HepG2 (cell line): ENCODE measurements around the gene GALNT17. TPM values are rescaled to one million over a fixed set of nuclear protein-coding genes. Genes with fewer than 3 reads are reported as not detected.

Source experiments
- ATAC-seq: fragments of 200-7000 bp; cut with Tn5 transposase; 3 replicates; pipeline ENCODE4 v1.9.1; 2020; ENCODE audit warnings: mild to moderate bottlenecking, moderate library complexity
- BruUV-seq: library from RNA; stranded (reverse); fragments of 400-500 nt; replicated peaks from 2 replicates; lab custom pipeline; 2021; lab: Mats Ljungman, UMichigan
- CTCF ChIA-PET: fragments of 300-600 bp; formaldehyde crosslinking; extraction: SDS; loops from one replicate; lab custom pipeline; 2021; ENCODE audit warnings: low total read pairs, inconsistent platforms, low intra/inter-chr PET ratio; lab: Yijun Ruan, JAX
- POLR2A ChIA-PET: fragments of 350-600 bp; sonication (Branson Sonifier 250); formaldehyde crosslinking; loops from one replicate; lab custom pipeline; 2020; ENCODE audit warnings: antibody characterized with exemption, inconsistent platforms; lab: Yijun Ruan, JAX
- DNase-seq: peaks from one replicate; pipeline ENCODE4 v3.0.0-alpha.2; 2015; ENCODE audit warnings: low spot score
- FAIRE-seq: peaks from 3 replicates; lab custom pipeline; 2011; peaks lifted over from hg19 to GRCh38; lab: Jason Lieb, UNC
- H2AFZ ChIP-seq: one replicate; pipeline ENCODE4 v1.6.1; 2011; ENCODE audit warnings: low read length, inconsistent platforms
- H3K27ac ChIP-seq: fragments of 300-600 bp; 3 replicates; pipeline ENCODE4 v1.8.0; 2011; ENCODE audit warnings: mixed run types, mild to moderate bottlenecking, mixed read lengths, low read length, inconsistent platforms; ENCODE audit not compliant: insufficient read depth; ENCODE audit errors: extremely low read length
- H3K27me3 ChIP-seq, 2 experiments: fragments of 200-600 bp in 1 of 2; 2 replicates in 1 of 2; 3 replicates in 1 of 2; pipeline versions ENCODE4 v1.6.0 to v1.8.0; 2011; ENCODE audit warnings: low read length in 2 of 2, mild to moderate bottlenecking in 2 of 2, moderate library complexity in 2 of 2, inconsistent platforms in 1 of 2; ENCODE audit not compliant: insufficient read depth in 2 of 2, control insufficient read depth in 1 of 2
- H3K36me3 ChIP-seq, 2 experiments: fragments of 200-600 bp in 1 of 2; replicated peaks in 1 of 2; 2 replicates in 1 of 2; 3 replicates in 1 of 2; pipeline versions ENCODE4 v1.5.1 to v1.8.0; 2011; ENCODE audit warnings: low read length in 2 of 2, inconsistent platforms in 1 of 2; ENCODE audit not compliant: insufficient read depth in 2 of 2, control insufficient read depth in 1 of 2
- H3K4me1 ChIP-seq: 2 replicates; pipeline ENCODE4 v1.5.1; 2012; ENCODE audit warnings: low read length, inconsistent platforms; ENCODE audit not compliant: insufficient read depth
- H3K4me2 ChIP-seq: 2 replicates; pipeline ENCODE4 v1.6.0; 2011; ENCODE audit warnings: low read depth, low read length, inconsistent platforms
- H3K4me3 ChIP-seq, 3 experiments: fragments of 200-600 bp in 1 of 3; sonication (generic), shearing (Covaris generic) in 1 of 3; replicated peaks in 1 of 3; 2 replicates each; pipeline ENCODE4 v1.5.1; 2011 to 2016; ENCODE audit warnings: low read length in 3 of 3, inconsistent platforms in 2 of 3, low read depth in 2 of 3, mild to moderate bottlenecking in 2 of 3, control low read depth in 1 of 3, mixed read lengths in 1 of 3; ENCODE audit not compliant: insufficient read depth in 1 of 3
- H3K79me2 ChIP-seq: one replicate; pipeline ENCODE4 v1.6.1; 2011; ENCODE audit warnings: low read length, inconsistent platforms; ENCODE audit not compliant: insufficient read depth
- H3K9ac ChIP-seq: 2 replicates; pipeline ENCODE4 v1.6.0; 2011; ENCODE audit warnings: mild to moderate bottlenecking, low read depth, low read length, inconsistent platforms; ENCODE audit not compliant: insufficient read depth
- H3K9me3 ChIP-seq: 2 replicates; pipeline ENCODE4 v1.5.1; 2012; ENCODE audit warnings: mild to moderate bottlenecking, low read length
- H4K20me1 ChIP-seq: 2 replicates; pipeline ENCODE4 v1.6.0; 2011; ENCODE audit warnings: inconsistent platforms, mild to moderate bottlenecking, low read length, moderate library complexity; ENCODE audit not compliant: insufficient read depth
- ARNTL ChIP-seq: sonication (generic); formaldehyde crosslinking; IDR thresholded peaks from 2 replicates; pipeline ENCODE4 v1.4.0; 2020; ENCODE audit warnings: mild to moderate bottlenecking, missing genetic modification reagents
- BRD4 ChIP-seq: sonication (generic); formaldehyde crosslinking; IDR thresholded peaks from 2 replicates; pipeline ENCODE4 v1.4.0; 2020; ENCODE audit warnings: missing genetic modification reagents
- DPF2 ChIP-seq: sonication (generic); formaldehyde crosslinking; IDR thresholded peaks from 2 replicates; pipeline ENCODE4 v1.4.0; 2020; ENCODE audit warnings: mild to moderate bottlenecking, low read depth, missing genetic modification reagents, borderline replicate concordance
- EP300 ChIP-seq, 3 experiments: sonication (generic) in 1 of 3; formaldehyde crosslinking in 1 of 3; IDR thresholded peaks; 2 replicates each; pipeline versions ENCODE4 v1.5.1 to v1.6.1; 2011 to 2020; ENCODE audit warnings: low read depth in 2 of 3, low read length in 2 of 3, borderline replicate concordance in 1 of 3, improper control_type of control experiment in 1 of 3, mild to moderate bottlenecking in 1 of 3, missing genetic modification reagents in 1 of 3, moderate library complexity in 1 of 3
- GZF1 ChIP-seq: sonication (generic); formaldehyde crosslinking; IDR thresholded peaks from 2 replicates; pipeline ENCODE4 v1.5.1; 2020; ENCODE audit warnings: mild to moderate bottlenecking, missing genetic modification reagents
- MAFF ChIP-seq: IDR thresholded peaks from 2 replicates; pipeline ENCODE4 v1.6.1; 2011; ENCODE audit warnings: low read depth, low read length, improper control_type of control experiment
- MAZ ChIP-seq, 2 experiments: sonication (generic) in 1 of 2; formaldehyde crosslinking in 1 of 2; IDR thresholded peaks; 2 replicates each; pipeline versions ENCODE4 v1.5.0 to v1.6.1; 2012 to 2020; ENCODE audit warnings: low read depth in 2 of 2, mild to moderate bottlenecking in 2 of 2, borderline replicate concordance in 1 of 2, improper control_type of control experiment in 1 of 2, low read length in 1 of 2, missing genetic modification reagents in 1 of 2, moderate library complexity in 1 of 2
- NFE2L2 ChIP-seq: fragments of 150-350 bp; IDR thresholded peaks from 2 replicates; pipeline ENCODE4 v1.6.1; 2014; ENCODE audit warnings: low read length
- RBM22 ChIP-seq: fragments of 200-400 bp; formaldehyde crosslinking; optimal IDR thresholded peaks from 2 replicates; pipeline ENCODE3; 2017; ENCODE audit warnings: mild to moderate bottlenecking, low read length, moderate library complexity
- ZBTB3 ChIP-seq: sonication (generic); formaldehyde crosslinking; IDR thresholded peaks from 2 replicates; pipeline ENCODE4 v1.4.0; 2020; ENCODE audit warnings: low read depth, mild to moderate bottlenecking, moderate library complexity, missing genetic modification reagents, borderline replicate concordance
- ZBTB33 ChIP-seq: sonication (generic); formaldehyde crosslinking; IDR thresholded peaks from 2 replicates; pipeline ENCODE4 v1.4.0; 2020; ENCODE audit warnings: missing genetic modification reagents
- ZNF382 ChIP-seq: sonication (generic); formaldehyde crosslinking; IDR thresholded peaks from 2 replicates; pipeline ENCODE4 v1.5.0; 2020; ENCODE audit warnings: missing genetic modification reagents, mild to moderate bottlenecking, borderline replicate concordance
- ZNF460 ChIP-seq: sonication (generic); formaldehyde crosslinking; IDR thresholded peaks from 2 replicates; pipeline ENCODE4 v1.5.1; 2020; ENCODE audit warnings: missing genetic modification reagents, mild to moderate bottlenecking, borderline replicate concordance
- WGBS: methylation state at CpG from one replicate; pipeline ENCODE4 v1.1.6; 2017; ENCODE audit warnings: low lambda C conversion rate; 5-methylcytosine and 5-hydroxymethylcytosine counted together
- in situ Hi-C: cut with HindIII; loops from 2 replicates; pipeline ENCODE4 v1.10.0; 2017; ENCODE audit warnings: low pct_unique_long_range_greater_than_20kb; ENCODE audit not compliant: extremely low pct_ligation_motif_present
- intact Hi-C: fragments of 100-400 bp; cut with micrococcal nuclease; formaldehyde crosslinking; loops from one replicate; pipeline ENCODE4 v1.10.0; 2022; ENCODE audit not compliant: unreplicated experiment
- polyA plus RNA-seq, 8 experiments: library from polyadenylated mRNA; depleted of rRNA in 3 of 8; stranded (reverse) in 7 of 8; unstranded in 1 of 8; fragments of >200 nt; fragmentation: Illumina TruSeq in 4 of 8; extraction: Trizol in 4 of 8; gene quantifications; 2 replicates each; pipeline versions ENCODE4 v1.2.1 to v1.2.3, GENCODE V29; 2011 to 2016; ENCODE audit warnings: low read depth in 4 of 8, missing spikeins in 1 of 8, mixed read lengths in 1 of 8; ENCODE audit not compliant: insufficient read depth in 1 of 8
- total RNA-seq, 5 experiments: library from RNA; depleted of rRNA; stranded (reverse); fragments of >200 nt; fragmentation: Illumina TruSeq; extraction: Trizol; gene quantifications; 2 replicates each; pipeline ENCODE4 v1.2.3, GENCODE V29; 2016; ENCODE audit warnings: low read depth in 1 of 5
- TF ChIP-seq, protein P1 (sequence below): sonication (generic); formaldehyde crosslinking; IDR thresholded peaks from 2 replicates; pipeline ENCODE4 v1.4.0; 2020; ENCODE audit warnings: missing genetic modification reagents, borderline replicate concordance
- TF ChIP-seq, protein P2 (sequence below): sonication (generic); formaldehyde crosslinking; IDR thresholded peaks from 2 replicates; pipeline ENCODE4 v1.9.0; 2021; ENCODE audit warnings: missing genetic modification reagents, mild to moderate bottlenecking, borderline replicate concordance

Gene GALNT17
- total and polyA plus RNA-seq, 2 of the 13 experiments (the other 11 are each of a cell fraction or from before 2014, with no cell fraction given): not detected

GRCh38 chr7:71408271-71408670 is 276.3 kb downstream of the GALNT17 start:
- POLR2A ChIA-PET: no interaction called here
- ATAC-seq (no peak), DNase-seq (no peak), FAIRE-seq (no peak)
- no peaks in the 10 kb centered on the region for H3K36me3 ChIP-seq
- CTCF ChIA-PET: no interaction called here
- no peak overlapping the region for H3K9ac ChIP-seq
- H3K27ac ChIP-seq: no peak overlapping the region
- H3K79me2 ChIP-seq: no peaks in the 10 kb centered on the region
- H3K4me1 ChIP-seq: no peaks in the 10 kb centered on the region
- no TSS peak for BruUV-seq
- no peak overlapping the region for H3K4me3 ChIP-seq
- H2AFZ ChIP-seq: no peak overlapping the region
- no peak overlapping the region for H3K4me2 ChIP-seq
- no peaks in the 10 kb centered on the region for H3K27me3 ChIP-seq
- in situ Hi-C loops: no loop called here
- WGBS: 41% methylated on average over 6 of the region's 6 CpGs
- TF ChIP-seq, protein P1, sequence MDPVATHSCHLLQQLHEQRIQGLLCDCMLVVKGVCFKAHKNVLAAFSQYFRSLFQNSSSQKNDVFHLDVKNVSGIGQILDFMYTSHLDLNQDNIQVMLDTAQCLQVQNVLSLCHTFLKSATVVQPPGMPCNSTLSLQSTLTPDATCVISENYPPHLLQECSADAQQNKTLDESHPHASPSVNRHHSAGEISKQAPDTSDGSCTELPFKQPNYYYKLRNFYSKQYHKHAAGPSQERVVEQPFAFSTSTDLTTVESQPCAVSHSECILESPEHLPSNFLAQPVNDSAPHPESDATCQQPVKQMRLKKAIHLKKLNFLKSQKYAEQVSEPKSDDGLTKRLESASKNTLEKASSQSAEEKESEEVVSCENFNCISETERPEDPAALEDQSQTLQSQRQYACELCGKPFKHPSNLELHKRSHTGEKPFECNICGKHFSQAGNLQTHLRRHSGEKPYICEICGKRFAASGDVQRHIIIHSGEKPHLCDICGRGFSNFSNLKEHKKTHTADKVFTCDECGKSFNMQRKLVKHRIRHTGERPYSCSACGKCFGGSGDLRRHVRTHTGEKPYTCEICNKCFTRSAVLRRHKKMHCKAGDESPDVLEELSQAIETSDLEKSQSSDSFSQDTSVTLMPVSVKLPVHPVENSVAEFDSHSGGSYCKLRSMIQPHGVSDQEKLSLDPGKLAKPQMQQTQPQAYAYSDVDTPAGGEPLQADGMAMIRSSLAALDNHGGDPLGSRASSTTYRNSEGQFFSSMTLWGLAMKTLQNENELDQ: no peak
- TF ChIP-seq MAFF (no peak), DPF2 (no peak), EP300 (IDR thresholded peaks at IDR 0.05; ENCODE audit: low read depth in 2 of 2, low read length in 2 of 2) (no peak), EP300 (CRISPR knock-in tag; IDR thresholded peaks at IDR 0.05; ENCODE audit: borderline replicate concordance) (no peak), BRD4 (CRISPR knock-in tag) (no peak), GZF1 (no peak), MAZ (IDR thresholded peaks at IDR 0.05; ENCODE audit: borderline replicate concordance, low read depth, low read length) (no peak), MAZ (CRISPR knock-in tag; IDR thresholded peaks at IDR 0.05; ENCODE audit: low read depth) (no peak), ZBTB3 (CRISPR knock-in tag) (no peak), NFE2L2 (no peak), ZNF382 (CRISPR knock-in tag) (no peak), ARNTL (CRISPR knock-in tag) (no peak), RBM22 (no peak), ZNF460 (no peak), ZBTB33 (no peak)
- TF ChIP-seq, protein P2, sequence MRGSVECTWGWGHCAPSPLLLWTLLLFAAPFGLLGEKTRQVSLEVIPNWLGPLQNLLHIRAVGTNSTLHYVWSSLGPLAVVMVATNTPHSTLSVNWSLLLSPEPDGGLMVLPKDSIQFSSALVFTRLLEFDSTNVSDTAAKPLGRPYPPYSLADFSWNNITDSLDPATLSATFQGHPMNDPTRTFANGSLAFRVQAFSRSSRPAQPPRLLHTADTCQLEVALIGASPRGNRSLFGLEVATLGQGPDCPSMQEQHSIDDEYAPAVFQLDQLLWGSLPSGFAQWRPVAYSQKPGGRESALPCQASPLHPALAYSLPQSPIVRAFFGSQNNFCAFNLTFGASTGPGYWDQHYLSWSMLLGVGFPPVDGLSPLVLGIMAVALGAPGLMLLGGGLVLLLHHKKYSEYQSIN (CRISPR knock-in tag): no peak
- intact Hi-C loops: no loop called here
- H3K9me3 ChIP-seq: peaks cover 37% of the 10 kb centered on the region
- H4K20me1 ChIP-seq: no peaks in the 10 kb centered on the region
